ENCODE results near the gene RAPGEF5.

RAPGEF5 gene

DNA sequence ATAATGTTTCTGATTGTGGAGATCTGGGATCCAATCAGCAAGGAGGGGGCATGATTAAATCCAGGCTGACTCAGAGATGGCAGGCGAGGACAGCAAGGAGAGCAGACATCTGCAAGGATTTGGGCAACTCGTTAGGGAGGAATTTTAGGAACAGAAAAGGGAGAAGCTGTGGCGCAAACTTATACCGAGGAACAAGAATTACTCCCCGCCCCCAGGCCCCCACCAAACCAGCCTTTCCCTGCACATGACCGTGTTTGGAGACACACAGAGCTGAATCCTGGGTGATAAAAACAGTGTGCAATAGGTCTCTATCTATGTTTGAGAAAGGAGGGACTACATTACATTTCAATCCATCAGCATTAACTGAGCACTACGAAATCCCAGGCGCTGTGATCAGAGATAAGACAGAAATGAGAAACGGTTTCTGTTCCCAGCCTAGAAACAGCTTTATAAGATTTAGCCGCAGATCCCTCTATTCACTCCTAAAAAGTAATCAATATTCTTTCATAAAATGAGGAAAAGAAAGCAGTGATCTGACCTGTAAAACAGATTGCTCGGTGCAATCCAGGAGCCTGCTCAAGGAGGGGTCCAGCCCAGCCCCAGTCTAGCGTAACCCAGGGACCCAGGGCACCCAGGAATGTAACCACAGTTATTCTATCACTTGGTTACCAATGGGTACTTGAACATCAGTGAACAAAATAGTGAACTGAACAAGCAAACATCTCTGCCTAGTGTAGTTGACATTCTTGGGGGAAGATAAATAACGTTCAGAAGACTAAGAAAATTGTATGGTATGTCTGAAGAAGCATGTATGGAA lies 37.2 kb upstream of the RAPGEF5 start:
- H3K27ac Mint-ChIP-seq, result no peak overlapping the region
- no peaks in the 10 kb centered on the region for H3K36me3 Mint-ChIP-seq (ENCODE audit: low read depth)
- no peak overlapping the region for H3K4me3 Mint-ChIP-seq
- peaks cover 19% of the 10 kb centered on the region for H3K27me3 Mint-ChIP-seq (ENCODE audit: low read depth)
- H3K4me1 Mint-ChIP-seq (ENCODE audit: low read depth), result no peaks in the 10 kb centered on the region
- no peaks in the 10 kb centered on the region for H3K9me3 Mint-ChIP-seq
- no peak for DNase-seq (ENCODE audit: low spot score)

DNA sequence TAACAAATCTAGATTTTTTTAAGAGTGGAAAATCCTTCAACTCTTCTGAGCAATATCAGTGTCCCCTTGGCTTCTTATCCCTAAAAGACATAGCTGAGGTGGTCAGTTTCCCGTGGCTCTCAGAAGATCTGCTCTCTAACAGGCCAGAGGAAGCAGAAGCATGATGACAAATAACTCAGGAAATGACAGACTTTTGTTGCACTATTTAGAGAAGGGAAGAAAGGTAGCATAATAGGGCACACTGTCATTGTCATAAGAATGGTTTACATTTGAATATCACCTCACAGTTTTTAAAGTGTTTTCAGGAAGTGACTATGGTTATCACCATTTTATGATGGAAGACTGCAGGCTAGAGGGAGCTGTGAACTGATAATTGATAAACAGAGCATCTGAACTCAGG lies 33.6 kb upstream of the RAPGEF5 start:
- Mint-ChIP-seq H3K9me3 (no peaks in the 10 kb centered on the region), H3K27me3 (ENCODE audit: low read depth) (peaks cover 14% of the 10 kb centered on the region), H3K27ac (no peak overlapping the region), H3K4me1 (ENCODE audit: low read depth) (no peaks in the 10 kb centered on the region), H3K4me3 (no peak overlapping the region), H3K36me3 (ENCODE audit: low read depth) (no peaks in the 10 kb centered on the region)
- no peak for DNase-seq (ENCODE audit: low spot score)

DNA sequence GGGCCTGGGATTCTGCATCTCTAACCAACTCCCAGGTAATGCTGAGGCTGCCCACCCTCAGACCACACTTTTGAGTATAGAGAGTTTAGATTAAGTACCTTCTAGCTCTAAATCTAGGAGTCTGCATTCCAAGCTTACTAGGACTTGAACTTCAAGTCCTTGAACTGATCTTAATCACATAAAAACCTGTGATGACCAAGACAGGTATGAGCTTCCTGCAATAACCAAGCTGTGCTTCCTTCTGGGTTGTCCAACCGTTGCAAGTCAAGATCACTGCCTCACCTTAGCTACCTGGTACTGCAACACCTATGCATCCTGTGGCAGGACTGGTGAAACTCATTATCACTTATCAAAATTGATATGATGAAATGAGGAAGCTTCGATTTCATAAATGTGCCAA lies 32.9 kb upstream of the RAPGEF5 start:
- Mint-ChIP-seq H3K27ac (no peak overlapping the region), H3K4me1 (ENCODE audit: low read depth) (no peaks in the 10 kb centered on the region), H3K27me3 (ENCODE audit: low read depth) (peaks cover 17% of the 10 kb centered on the region), H3K36me3 (ENCODE audit: low read depth) (no peaks in the 10 kb centered on the region), H3K4me3 (no peak overlapping the region), H3K9me3 (no peaks in the 10 kb centered on the region)
- DNase-seq (ENCODE audit: low spot score), result no peak

DNA sequence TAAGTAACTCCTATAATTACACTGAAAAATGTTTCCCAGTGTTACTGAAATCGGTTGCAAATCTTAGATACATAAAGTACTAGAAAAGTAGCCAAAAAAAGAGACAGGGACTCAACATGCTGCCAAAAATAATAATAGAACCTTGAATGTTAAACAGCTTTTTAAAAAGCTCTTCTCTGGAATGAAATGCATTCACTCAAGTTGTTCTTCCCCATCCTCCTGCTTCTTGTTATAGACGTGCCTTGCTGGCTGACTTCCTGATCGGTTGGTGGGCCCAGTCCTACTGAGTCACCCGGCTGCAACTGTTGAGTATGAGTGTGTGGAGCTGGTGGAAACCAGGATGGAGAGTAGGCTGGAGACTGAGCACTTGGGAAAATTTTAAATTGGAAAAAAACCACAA lies 30.6 kb upstream of the RAPGEF5 start:
- DNase-seq (ENCODE audit: low spot score), result no peak
- Mint-ChIP-seq H3K27ac (no peak overlapping the region), H3K4me3 (no peak overlapping the region), H3K27me3 (ENCODE audit: low read depth) (peaks cover 25% of the 10 kb centered on the region), H3K4me1 (ENCODE audit: low read depth) (no peaks in the 10 kb centered on the region), H3K9me3 (no peaks in the 10 kb centered on the region), H3K36me3 (ENCODE audit: low read depth) (no peaks in the 10 kb centered on the region)

DNA sequence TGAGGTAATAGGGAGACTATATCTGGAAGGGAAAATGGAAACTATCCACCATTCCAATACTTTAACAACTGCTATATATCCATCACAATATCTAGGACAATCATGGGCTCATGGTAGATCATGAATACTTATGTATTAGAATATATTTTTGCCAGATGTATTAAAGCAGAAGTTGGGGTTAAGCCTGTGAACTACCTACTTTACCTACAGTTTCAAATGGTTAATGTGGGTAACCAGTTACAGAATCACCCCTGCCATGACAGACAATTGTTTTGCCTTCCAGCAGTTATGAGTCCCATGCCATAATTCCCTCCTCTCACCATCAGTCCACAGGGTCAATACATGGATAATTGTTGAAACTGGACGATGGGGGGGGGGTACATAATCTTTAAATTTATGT lies 29.9 kb upstream of the RAPGEF5 start:
- H3K4me3 Mint-ChIP-seq, result no peak overlapping the region
- H3K27me3 Mint-ChIP-seq (ENCODE audit: low read depth), result peaks cover 25% of the 10 kb centered on the region
- no peak for DNase-seq (ENCODE audit: low spot score)
- H3K27ac Mint-ChIP-seq, result no peak overlapping the region
- H3K9me3 Mint-ChIP-seq, result no peaks in the 10 kb centered on the region
- H3K4me1 Mint-ChIP-seq (ENCODE audit: low read depth), result no peaks in the 10 kb centered on the region
- H3K36me3 Mint-ChIP-seq (ENCODE audit: low read depth), result no peaks in the 10 kb centered on the region

DNA sequence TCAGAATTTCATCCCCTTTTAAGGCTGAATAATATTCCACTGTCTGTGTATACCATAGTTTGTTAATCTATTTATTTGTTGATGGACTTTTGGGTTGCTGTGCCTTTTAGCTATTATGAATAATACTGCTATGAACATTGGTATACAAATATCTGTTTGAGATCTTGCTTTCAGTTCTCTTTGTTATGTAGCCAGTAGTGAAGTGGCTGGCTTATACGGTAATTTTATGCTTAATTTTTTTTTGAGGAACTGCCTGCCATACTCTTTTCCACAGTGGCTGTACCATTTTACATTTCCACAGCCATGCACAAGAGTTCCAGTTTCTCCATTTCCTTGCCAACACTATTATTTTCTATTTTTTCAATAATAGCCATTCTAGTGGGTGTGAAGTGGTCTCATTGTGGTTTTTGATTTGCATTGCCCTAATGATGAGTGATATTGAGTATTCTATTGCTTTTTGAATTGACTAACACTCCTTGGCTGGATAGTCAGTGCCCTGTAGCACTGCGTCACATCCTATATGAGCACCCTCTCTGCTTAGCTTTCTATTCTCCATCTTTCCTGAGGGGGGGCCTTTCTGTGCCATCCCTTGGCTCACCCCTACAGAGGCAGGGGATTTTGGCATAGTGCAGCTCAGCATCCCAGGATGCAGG lies 29.4 kb upstream of the RAPGEF5 start:
- H3K36me3 Mint-ChIP-seq (ENCODE audit: low read depth), result no peaks in the 10 kb centered on the region
- peaks cover 28% of the 10 kb centered on the region for H3K27me3 Mint-ChIP-seq (ENCODE audit: low read depth)
- no peak overlapping the region for H3K4me3 Mint-ChIP-seq
- H3K27ac Mint-ChIP-seq, result no peak overlapping the region
- no peak for DNase-seq (ENCODE audit: low spot score)
- H3K9me3 Mint-ChIP-seq, result no peaks in the 10 kb centered on the region
- H3K4me1 Mint-ChIP-seq (ENCODE audit: low read depth), result no peaks in the 10 kb centered on the region

DNA sequence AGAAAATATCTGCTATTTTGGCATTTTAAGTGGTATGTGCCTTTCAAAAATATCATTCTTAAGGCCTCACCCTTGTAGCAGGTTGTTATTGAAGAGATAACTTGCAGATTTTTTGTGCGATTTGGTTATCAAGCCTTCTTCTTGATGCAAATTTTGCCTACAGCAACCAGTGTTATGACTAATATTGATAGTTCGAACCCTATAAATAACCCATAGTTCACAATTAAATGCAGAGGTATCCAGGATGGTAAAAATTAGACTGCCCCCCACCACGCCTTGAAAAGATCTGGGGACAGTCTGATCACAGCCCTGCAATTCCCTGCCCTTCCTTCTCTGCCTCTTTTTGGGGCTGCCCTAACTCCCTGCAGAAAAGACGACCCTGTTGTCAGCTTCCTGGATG lies 28.4 kb upstream of the RAPGEF5 start:
- Mint-ChIP-seq H3K36me3 (ENCODE audit: low read depth) (no peaks in the 10 kb centered on the region), H3K27ac (no peak overlapping the region), H3K4me1 (ENCODE audit: low read depth) (no peaks in the 10 kb centered on the region), H3K27me3 (ENCODE audit: low read depth) (peaks cover 35% of the 10 kb centered on the region), H3K4me3 (no peak overlapping the region), H3K9me3 (no peaks in the 10 kb centered on the region)
- DNase-seq (ENCODE audit: low spot score), result no peak

DNA sequence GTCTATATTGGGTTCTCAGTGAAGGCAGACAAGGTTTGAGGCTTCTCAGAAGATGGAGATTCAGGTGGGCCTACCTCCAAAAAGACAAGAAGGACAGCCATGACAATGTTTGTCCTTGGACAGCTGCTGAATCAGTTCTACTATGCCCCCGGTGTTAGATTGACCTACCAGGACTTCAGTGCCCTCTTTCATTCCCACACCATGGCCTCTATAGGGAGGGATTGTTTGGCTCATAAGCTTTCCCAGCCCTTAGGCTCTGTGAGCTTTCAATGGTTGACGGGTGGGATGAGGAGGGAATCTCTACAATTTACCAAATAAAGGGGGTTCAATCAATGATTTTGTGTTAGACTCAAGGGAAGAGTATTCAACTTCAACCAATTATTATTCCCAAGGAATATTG lies 23.4 kb upstream of the RAPGEF5 start:
- Mint-ChIP-seq H3K27ac (no peak overlapping the region), H3K36me3 (ENCODE audit: low read depth) (no peaks in the 10 kb centered on the region), H3K4me3 (no peak overlapping the region), H3K27me3 (ENCODE audit: low read depth) (peaks cover 34% of the 10 kb centered on the region), H3K4me1 (ENCODE audit: low read depth) (no peaks in the 10 kb centered on the region), H3K9me3 (no peaks in the 10 kb centered on the region)
- no peak for DNase-seq (ENCODE audit: low spot score)

DNA sequence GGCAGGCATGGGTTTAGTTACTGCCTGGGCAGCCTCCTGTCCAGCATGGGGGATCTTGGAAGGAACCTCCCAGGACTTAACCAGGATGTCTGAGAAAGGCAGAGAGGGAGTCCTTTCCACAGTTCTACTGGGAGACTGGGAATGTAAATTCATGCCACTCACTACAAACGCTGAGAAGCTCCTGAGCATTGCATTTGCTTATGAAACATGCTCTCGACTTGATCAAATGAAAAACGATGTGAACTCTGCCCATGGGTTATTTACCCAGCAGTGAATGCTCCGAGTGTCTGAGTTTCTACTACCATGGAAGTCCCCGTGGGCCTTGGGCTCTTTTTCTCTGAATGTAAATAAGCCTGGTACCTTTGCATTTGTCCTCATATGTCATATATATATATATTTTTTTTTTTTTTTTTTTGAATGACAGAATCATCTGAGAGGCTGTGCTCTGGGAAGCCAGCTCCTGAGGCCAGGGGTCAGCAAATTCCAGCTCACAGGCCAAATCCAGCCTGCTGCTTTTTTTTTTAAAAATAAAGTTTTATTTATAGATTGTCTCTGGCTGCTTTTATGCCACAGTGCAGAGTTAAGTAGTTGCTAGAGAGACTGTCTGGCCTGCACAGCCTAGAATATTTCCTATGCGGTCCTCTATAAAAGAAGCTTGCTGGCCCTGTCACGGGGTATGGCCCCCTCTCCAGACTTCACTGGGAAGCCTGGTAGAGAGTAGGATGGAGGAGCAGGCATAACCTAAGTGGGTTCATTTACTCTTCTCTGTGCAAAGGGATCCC lies 21.4 kb upstream of the RAPGEF5 start:
- H3K9me3 Mint-ChIP-seq, result no peaks in the 10 kb centered on the region
- H3K4me1 Mint-ChIP-seq (ENCODE audit: low read depth), result no peaks in the 10 kb centered on the region
- no peak for DNase-seq (ENCODE audit: low spot score)
- H3K27ac Mint-ChIP-seq, result no peak overlapping the region
- H3K27me3 Mint-ChIP-seq (ENCODE audit: low read depth), result peaks cover 22% of the 10 kb centered on the region
- no peak overlapping the region for H3K4me3 Mint-ChIP-seq
- H3K36me3 Mint-ChIP-seq (ENCODE audit: low read depth), result no peaks in the 10 kb centered on the region

DNA sequence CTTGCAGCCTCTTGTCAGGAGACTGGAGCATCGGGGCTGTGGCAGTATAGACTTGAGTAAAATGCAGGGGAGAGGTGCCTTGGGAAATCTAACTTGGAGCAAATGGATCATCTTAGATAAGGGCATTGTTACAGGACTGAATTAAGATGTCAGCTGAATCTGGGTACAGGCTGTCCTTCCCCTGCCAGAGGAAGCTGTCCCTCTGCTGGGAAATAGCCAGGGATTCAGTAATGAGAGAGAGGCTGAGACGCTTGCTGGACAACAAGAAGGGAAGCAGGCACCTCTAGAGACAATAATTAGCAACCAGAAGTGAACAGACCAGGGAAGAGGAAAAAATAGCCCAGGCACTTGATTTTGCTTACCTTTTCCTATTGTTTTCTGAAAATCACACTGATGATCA lies 20.7 kb upstream of the RAPGEF5 start:
- H3K4me1 Mint-ChIP-seq (ENCODE audit: low read depth), result no peaks in the 10 kb centered on the region
- no peaks in the 10 kb centered on the region for H3K9me3 Mint-ChIP-seq
- no peak overlapping the region for H3K27ac Mint-ChIP-seq
- no peak overlapping the region for H3K4me3 Mint-ChIP-seq
- no peak for DNase-seq (ENCODE audit: low spot score)
- peaks cover 21% of the 10 kb centered on the region for H3K27me3 Mint-ChIP-seq (ENCODE audit: low read depth)
- no peaks in the 10 kb centered on the region for H3K36me3 Mint-ChIP-seq (ENCODE audit: low read depth)

DNA sequence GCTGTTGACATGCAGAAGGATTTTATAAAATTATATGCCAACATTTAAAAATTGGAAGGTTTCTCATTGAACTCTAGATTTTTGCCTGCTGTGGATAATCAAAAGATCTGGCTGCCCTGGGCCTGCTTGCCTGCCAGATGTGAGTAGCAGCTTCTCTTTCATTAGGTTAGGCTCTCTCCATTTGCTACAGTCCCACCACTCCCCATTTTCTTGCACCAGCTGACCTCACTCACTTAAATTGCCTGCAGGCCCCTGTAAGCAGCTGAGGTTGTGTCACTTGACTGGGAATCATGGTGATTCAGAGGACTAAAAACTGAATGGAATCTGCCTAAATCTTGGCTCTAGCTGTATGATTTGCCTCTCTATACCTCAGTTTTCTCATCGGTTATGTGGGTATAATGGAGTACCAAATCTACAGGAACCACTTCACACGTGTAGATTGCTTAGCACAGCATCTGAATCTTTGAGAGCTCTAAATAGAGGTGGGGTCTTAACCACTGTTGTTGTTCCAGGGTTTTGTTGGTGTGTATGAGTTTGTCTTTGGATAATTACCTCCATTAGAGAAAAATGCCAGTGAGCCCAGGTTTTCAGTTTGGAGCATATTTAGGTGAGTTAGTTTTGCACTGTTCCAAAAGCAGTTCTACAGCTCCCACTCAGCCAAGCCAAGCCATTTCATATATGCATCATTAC lies 18.6 kb upstream of the RAPGEF5 start:
- no peak overlapping the region for H3K4me3 Mint-ChIP-seq

DNA sequence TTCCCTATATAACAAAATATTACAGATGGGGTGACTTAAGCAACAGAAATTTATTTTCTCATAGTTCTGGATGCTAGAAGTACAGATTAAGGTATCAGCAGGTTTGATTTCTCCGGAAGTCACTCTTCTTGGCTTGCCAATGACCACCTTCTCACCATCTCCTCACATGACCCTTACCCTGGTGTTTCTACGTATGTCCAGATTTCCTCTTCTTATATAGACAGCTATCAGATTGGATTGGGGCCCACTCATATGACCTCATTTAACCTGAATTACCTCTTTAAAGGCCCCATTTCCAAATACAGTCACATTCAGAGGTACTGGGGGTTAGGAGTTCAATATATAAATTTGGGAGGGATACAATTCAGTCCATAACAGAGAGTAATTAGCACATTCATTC lies 17.0 kb upstream of the RAPGEF5 start:
- Mint-ChIP-seq H3K9me3 (no peaks in the 10 kb centered on the region), H3K27me3 (ENCODE audit: low read depth) (peaks cover 17% of the 10 kb centered on the region), H3K4me1 (ENCODE audit: low read depth) (no peaks in the 10 kb centered on the region), H3K27ac (no peak overlapping the region), H3K4me3 (no peak overlapping the region), H3K36me3 (ENCODE audit: low read depth) (no peaks in the 10 kb centered on the region)
- DNase-seq (ENCODE audit: low spot score), result no peak

More for the DNA sequence above, 18.6 kb upstream of the RAPGEF5 start:
- Mint-ChIP-seq H3K36me3 (ENCODE audit: low read depth) (no peaks in the 10 kb centered on the region), H3K9me3 (no peaks in the 10 kb centered on the region), H3K27ac (no peak overlapping the region), H3K27me3 (ENCODE audit: low read depth) (peaks cover 11% of the 10 kb centered on the region), H3K4me1 (ENCODE audit: low read depth) (no peaks in the 10 kb centered on the region)
- no peak for DNase-seq (ENCODE audit: low spot score)

DNA sequence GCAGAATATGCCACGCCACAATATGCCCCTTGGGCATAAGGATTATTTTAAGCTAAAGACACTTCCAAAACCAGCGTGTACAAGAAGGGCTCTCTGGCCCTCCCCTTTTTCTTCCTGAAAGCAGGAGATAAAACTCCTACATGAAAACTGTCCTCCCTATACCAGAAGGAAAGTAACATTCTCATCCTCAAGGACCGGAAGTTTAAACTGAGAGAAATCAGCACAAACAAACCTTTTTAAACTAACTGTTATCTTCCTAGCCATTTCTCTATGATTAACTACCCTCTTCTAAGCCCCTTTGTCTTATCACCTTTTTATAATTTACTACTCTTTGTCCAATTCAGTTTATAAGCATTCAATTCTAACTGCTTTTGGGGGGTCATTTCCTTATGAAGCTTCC lies 16.4 kb upstream of the RAPGEF5 start:
- Mint-ChIP-seq H3K4me1 (ENCODE audit: low read depth) (no peaks in the 10 kb centered on the region), H3K36me3 (ENCODE audit: low read depth) (no peaks in the 10 kb centered on the region), H3K27ac (no peak overlapping the region), H3K27me3 (ENCODE audit: low read depth) (peaks cover 17% of the 10 kb centered on the region), H3K9me3 (no peaks in the 10 kb centered on the region), H3K4me3 (no peak overlapping the region)
- no peak for DNase-seq (ENCODE audit: low spot score)

DNA sequence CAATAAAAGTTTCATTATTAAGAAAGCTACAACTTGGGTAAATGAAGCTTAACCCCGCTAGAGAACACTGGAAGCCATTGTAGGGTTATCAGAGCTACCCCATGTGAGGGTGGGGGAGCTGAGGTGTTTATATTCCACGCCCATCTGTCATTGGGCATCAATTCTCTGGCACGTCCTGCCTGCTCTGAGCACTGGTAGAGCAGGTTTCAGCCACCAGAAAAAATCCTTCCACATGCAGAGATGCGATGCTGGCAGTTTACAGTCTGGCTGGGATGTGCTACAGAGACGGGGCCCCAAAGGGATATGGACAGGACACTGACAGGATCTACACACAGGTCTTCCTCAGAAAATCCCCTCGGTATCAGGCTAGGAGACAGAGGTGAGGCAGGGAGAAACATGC lies 15.9 kb upstream of the RAPGEF5 start:
- Mint-ChIP-seq H3K27ac (no peak overlapping the region), H3K36me3 (ENCODE audit: low read depth) (no peaks in the 10 kb centered on the region), H3K9me3 (no peaks in the 10 kb centered on the region), H3K27me3 (ENCODE audit: low read depth) (peaks cover 17% of the 10 kb centered on the region), H3K4me3 (no peak overlapping the region), H3K4me1 (ENCODE audit: low read depth) (no peaks in the 10 kb centered on the region)
- DNase-seq (ENCODE audit: low spot score), result no peak
